Germinal center (tissue), 1 donor: Measurements from ENCODE around the gene TMTC4.
"Not testable (repeated sequence)": the region's sequence is repeated elsewhere in the genome, so short reads cannot be mapped to it uniquely, and the experiment has no call there.

Source experiments
- DNase-seq: peaks from one replicate; pipeline ENCODE4 v3.0.0; 2012; ENCODE audit warnings: mixed read lengths, low spot score

The TMTC4 gene

GRCh38 chr13:100588331-100589177 is 86.0 kb downstream of the TMTC4 start, which contains the start of gene GGACT:
GGACT (minus strand) TSS chr13:100588789; CDS start chr13:100532591, 56,198 bp downstream.
- peak; percentile 89 for DNase-seq

- no peak for DNase-seq
Observed at GRCh38 chr13:100584896-100585295, 89.7 kb downstream of the TMTC4 start.

GRCh38 chr13:100581504-100581903 is 93.1 kb downstream of the TMTC4 start:
- DNase-seq = no peak

GRCh38 chr13:100581030-100581429 is 93.6 kb downstream of the TMTC4 start:
- no peak for DNase-seq

GRCh38 chr13:100580045-100580444 is 94.5 kb downstream of the TMTC4 start:
- no peak for DNase-seq

GRCh38 chr13:100577239-100577638 is 97.4 kb downstream of the TMTC4 start:
- not testable (repeated sequence) for DNase-seq

GRCh38 chr13:100573121-100573520 is 101.5 kb downstream of the TMTC4 start:
- DNase-seq = peak; percentile 55

- no peak for DNase-seq
Observed at GRCh38 chr13:100566543-100566942, 108.1 kb downstream of the TMTC4 start.

GRCh38 chr13:100565286-100565685 is 109.3 kb downstream of the TMTC4 start:
- DNase-seq = no peak

- no peak for DNase-seq
Observed at GRCh38 chr13:100564444-100565223, 110.0 kb downstream of the TMTC4 start.

GRCh38 chr13:100563779-100564178 is 110.8 kb downstream of the TMTC4 start:
- DNase-seq = no peak

GRCh38 chr13:100561599-100562204 is 112.9 kb downstream of the TMTC4 start:
- DNase-seq = no peak

GRCh38 chr13:100561158-100561499 is 113.5 kb downstream of the TMTC4 start:
- DNase-seq = no peak

- DNase-seq = no peak
Observed at GRCh38 chr13:100560498-100561157, 114.0 kb downstream of the TMTC4 start.

GRCh38 chr13:100559886-100560285 is 114.7 kb downstream of the TMTC4 start:
- no peak for DNase-seq
